Mucosa of rectum (tissue), 2 donors: Measurements from ENCODE around the gene AFDN.

Experiments
- H3K27ac ChIP-seq, 2 donors: one replicate each; pipeline ENCODE4 v1.7.0; 2013; ENCODE audit warnings: inconsistent platforms in 2 of 2, low read depth in 2 of 2, low read length in 2 of 2
- H3K27me3 ChIP-seq, 2 donors: one replicate each; pipeline ENCODE4 v1.7.0; 2013; ENCODE audit warnings: low read length in 2 of 2; ENCODE audit not compliant: control insufficient read depth in 2 of 2, insufficient read depth in 2 of 2
- H3K36me3 ChIP-seq, 2 donors: one replicate each; pipeline ENCODE4 v1.7.0; 2013; ENCODE audit warnings: low read length in 2 of 2; ENCODE audit not compliant: control insufficient read depth in 2 of 2, insufficient read depth in 2 of 2
- H3K4me1 ChIP-seq, 2 donors: one replicate each; pipeline ENCODE4 v1.7.0; 2013; ENCODE audit warnings: low read length in 2 of 2, mild to moderate bottlenecking in 1 of 2; ENCODE audit not compliant: control insufficient read depth in 2 of 2, insufficient read depth in 2 of 2
- H3K4me3 ChIP-seq, 2 donors: one replicate each; pipeline ENCODE4 v1.7.0; 2013; ENCODE audit warnings: low read length in 2 of 2
- H3K9ac ChIP-seq, 2 donors: one replicate each; pipeline ENCODE4 v1.7.0; 2013; ENCODE audit warnings: low read length in 2 of 2, low read depth in 1 of 2, mild to moderate bottlenecking in 1 of 2
- H3K9me3 ChIP-seq, 2 donors: one replicate each; pipeline ENCODE4 v1.7.0; 2013; ENCODE audit warnings: low read length in 2 of 2; ENCODE audit not compliant: control insufficient read depth in 2 of 2
- donor health status: healthy.
- donor health status: Normal muscosa, but diverticular disease.

The AFDN gene

DNA sequence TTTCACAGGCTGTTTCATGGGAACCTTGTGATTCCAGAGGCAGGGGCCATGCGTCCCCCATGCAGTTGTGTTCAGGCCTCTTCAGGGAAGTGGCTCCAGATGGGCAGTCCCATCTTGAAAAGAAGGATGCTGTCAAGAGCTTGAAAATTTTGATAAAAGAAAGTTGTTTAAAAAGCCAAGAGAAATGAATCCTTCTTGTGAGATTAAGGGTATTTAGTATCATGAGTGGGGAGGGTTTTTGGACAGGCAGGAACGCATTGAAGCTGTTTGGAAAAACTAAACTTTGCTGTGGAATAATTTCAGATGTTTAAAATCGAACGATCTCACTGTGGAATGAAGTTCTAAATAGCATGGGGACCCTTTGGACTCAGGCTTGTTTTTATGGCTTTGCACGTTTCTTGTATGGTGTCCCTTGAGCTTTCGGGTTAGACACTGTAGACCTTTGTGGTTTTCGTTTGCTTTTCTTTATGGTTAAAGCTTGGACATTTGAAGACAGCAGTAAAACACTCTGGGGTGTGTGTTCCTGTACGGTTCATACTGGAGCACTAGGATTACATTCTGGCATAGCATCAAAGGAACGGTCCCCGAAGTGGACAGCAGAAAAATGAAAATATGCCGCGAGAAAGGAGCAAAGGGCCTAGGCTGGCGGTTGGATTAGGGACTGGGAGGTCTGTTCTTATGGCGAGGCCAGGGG is 188.9 kb downstream of the AFDN start:
- Histone ChIP-seq H3K4me1 (peaks cover 5 to 11% of the 10 kb centered on the region in 2 donors), H3K27ac (no peak overlapping the region), H3K9ac (no peak overlapping the region), H3K36me3 (no peaks in the 10 kb centered on the region), H3K4me3 (no peak overlapping the region), H3K27me3 (no peaks in the 10 kb centered on the region), H3K9me3 (no peaks in the 10 kb centered on the region)

DNA sequence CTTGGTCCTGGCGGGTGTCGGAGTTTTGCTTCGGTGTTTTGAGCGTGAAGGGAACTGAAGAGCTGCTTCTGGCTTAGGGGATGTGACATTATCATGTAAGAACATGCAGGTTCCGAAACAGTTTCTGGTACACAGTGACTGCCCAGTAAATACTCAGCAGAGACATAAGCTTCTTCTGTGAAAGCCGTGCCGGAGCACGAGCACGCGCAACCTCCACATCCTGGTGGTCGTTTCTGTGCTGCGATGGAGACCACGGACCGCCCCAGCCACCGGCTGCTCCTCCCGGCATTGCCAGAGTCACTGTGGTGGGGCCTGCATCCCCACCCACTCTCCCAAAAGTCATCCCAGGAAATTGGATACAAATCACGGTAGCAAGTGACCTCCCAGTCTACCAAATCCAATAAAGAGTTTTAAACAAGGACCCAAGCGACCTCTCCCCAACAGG is 189.5 kb downstream of the AFDN start:
- Histone ChIP-seq H3K9ac (no peak overlapping the region), H3K4me1 (peaks cover 5 to 11% of the 10 kb centered on the region in 2 donors), H3K27me3 (no peaks in the 10 kb centered on the region), H3K27ac (no peak overlapping the region), H3K4me3 (no peak overlapping the region), H3K9me3 (no peaks in the 10 kb centered on the region), H3K36me3 (no peaks in the 10 kb centered on the region)

DNA sequence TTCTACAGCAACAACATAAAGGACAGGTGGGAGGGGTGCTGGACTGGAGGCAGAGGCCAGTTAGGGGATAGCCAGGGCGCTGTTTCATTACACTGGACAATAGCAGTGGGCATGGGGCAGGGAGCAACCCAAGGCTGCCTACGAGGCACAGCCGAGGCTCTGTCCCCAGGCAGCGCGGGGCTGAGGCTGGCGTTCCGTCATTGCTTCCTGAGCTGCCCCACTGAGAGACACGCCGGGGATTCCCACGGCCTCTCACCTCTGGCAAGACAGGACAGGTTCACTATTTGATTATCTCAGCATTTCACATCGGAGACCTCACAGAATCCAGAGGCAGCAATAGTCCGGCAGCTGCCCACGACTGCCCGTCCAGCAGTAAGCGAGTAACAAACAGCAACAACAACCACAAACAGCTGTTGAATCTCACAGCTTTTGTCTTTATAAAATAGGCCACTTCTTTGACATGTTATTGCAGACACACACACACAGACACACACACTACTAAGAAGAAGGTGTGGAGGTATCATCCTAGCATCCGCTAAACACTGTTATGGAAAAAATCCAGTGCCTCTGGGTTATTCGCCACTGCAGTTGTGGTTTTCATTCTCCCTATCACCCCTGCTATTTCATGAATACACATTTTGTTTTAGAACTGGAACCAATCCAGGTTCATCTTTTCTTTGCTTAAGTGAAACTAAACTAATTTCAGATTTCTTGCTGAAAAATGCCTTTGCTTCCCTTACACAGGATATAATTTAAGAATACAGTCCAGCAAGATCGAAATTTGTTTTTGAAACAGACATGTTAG is 190.2 kb downstream of the AFDN start:
- H3K36me3 ChIP-seq, result no peaks in the 10 kb centered on the region
- no peaks in the 10 kb centered on the region for H3K27me3 ChIP-seq
- H3K9me3 ChIP-seq, result no peaks in the 10 kb centered on the region
- no peak overlapping the region for H3K27ac ChIP-seq
- no peak overlapping the region for H3K4me3 ChIP-seq
- no peak overlapping the region for H3K9ac ChIP-seq
- H3K4me1 ChIP-seq, result peaks cover 5 to 11% of the 10 kb centered on the region in 2 donors

DNA sequence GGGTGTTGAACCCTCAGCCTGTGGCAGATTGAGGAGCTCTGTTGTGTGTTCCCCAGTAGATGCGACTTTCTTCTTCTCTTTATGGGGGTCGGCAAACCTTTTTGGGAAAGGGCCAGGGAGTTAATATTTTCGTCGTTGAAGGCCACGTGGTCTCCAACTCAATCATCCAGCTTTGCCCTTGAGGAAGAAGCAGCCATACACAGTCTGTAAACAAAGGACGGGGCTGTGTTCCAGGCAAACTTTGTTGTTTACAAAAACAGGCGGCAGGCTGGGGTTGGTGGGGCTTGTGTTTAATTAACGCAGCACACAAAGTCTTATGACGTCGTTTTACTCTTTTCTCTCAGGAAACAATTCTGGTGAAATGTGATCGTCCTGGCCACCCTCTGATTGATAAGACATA is 190.9 kb downstream of the AFDN start:
- Histone ChIP-seq H3K27me3 (no peaks in the 10 kb centered on the region), H3K4me1 (peaks cover 5 to 11% of the 10 kb centered on the region in 2 donors), H3K27ac (no peak overlapping the region), H3K9me3 (no peaks in the 10 kb centered on the region), H3K9ac (no peak overlapping the region), H3K36me3 (no peaks in the 10 kb centered on the region), H3K4me3 (no peak overlapping the region)

DNA sequence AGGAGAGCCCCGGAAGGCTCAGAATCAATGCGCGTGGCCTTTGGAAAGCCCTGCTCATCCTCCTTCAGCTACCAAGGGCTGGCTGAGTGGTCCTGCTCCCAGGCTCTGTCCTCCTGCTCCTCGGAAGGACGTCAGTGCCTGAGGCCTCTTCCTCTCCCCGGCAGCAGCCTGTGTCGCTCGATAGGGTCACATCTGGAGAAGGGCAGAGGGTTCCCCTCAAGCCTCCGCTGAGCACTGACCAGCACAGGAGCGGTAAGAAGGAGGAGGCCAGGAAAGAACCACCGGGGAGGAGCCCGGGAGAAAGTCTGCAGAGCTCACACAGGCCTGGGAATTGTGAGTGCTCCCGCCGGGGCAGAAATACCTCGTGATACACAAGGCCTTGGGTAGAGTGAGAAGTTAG is 192.0 kb downstream of the AFDN start:
- peaks cover 5 to 13% of the 10 kb centered on the region in 2 donors for H3K4me1 ChIP-seq
- H3K27me3 ChIP-seq, result no peaks in the 10 kb centered on the region
- H3K36me3 ChIP-seq, result no peaks in the 10 kb centered on the region
- H3K27ac ChIP-seq, result no peak overlapping the region
- H3K9me3 ChIP-seq, result no peaks in the 10 kb centered on the region
- H3K4me3 ChIP-seq, result no peak overlapping the region
- H3K9ac ChIP-seq, result no peak overlapping the region

DNA sequence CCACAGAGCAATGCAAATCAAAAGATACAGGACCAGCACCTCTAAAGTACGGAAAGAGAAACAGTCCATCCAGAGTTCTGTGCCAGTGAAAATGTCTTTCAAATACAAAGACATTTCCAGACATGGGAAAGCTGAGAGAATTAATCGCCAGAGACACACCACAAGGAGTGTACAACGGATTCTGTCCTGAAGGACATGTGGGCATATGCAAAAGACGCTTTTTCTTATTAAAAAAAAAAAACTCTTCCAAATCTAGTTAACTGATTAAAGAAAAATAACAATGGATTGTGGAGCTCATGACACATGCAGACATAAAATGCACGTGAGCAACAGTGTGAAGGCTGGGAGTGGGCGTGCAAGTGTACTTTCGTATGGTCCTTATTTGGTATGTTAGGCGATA is 193.5 kb downstream of the AFDN start:
- H3K27ac ChIP-seq, result no peak overlapping the region
- no peak overlapping the region for H3K4me3 ChIP-seq
- H3K9me3 ChIP-seq, result no peaks in the 10 kb centered on the region
- no peaks in the 10 kb centered on the region for H3K27me3 ChIP-seq
- H3K4me1 ChIP-seq, result peaks cover 5 to 21% of the 10 kb centered on the region in 2 donors
- no peak overlapping the region for H3K9ac ChIP-seq
- H3K36me3 ChIP-seq, result no peaks in the 10 kb centered on the region

DNA sequence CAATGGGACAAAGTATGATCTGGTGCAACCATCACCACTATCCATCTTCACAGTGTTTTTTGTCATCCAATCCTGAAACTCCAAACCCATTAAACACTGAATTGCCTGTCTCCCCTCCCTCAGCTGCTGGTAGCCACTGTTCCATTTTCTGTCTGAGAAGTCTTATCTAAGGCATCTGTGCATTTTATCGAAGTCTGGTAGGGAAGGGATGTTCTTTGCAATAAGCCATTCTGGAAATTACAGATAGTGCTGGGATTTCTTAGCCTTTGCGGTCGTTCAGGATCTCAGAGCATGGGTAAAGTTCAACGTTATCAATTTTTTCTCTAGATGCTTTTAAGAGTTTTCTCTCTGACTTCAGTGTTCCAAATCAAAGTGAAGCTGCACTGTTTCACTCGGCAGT is 194.9 kb downstream of the AFDN start:
- Histone ChIP-seq H3K9me3 (no peaks in the 10 kb centered on the region), H3K4me3 (no peak overlapping the region), H3K36me3 (no peaks in the 10 kb centered on the region), H3K27ac (no peak overlapping the region), H3K9ac (no peak overlapping the region), H3K27me3 (no peaks in the 10 kb centered on the region), H3K4me1 (peaks cover 3 to 13% of the 10 kb centered on the region in 2 donors)
